ENCODE measurements around the gene TMEM232.
"Not testable (repeated sequence)": the region's sequence is repeated elsewhere in the genome, so short reads cannot be mapped to it uniquely, and the experiment has no call there.

TMEM232 gene

GRCh38 chr5:110726249-110727024, at the start of gene TMEM232:
Gene TMEM232, minus strand, starts transcription at chr5:110726671. Its CDS starts 59,319 bp downstream, at chr5:110667352.
- DNase-seq: peak; percentile 78

GRCh38 chr5:110770286-110770685, 43.8 kb upstream of the TMEM232 start:
- DNase-seq: no peak

- no peak for DNase-seq
Measured at GRCh38 chr5:110769000-110769681, 42.7 kb upstream of the TMEM232 start.

GRCh38 chr5:110768138-110768860, 41.8 kb upstream of the TMEM232 start:
- no peak for DNase-seq

- DNase-seq: no peak
Measured at GRCh38 chr5:110760158-110760557, 33.7 kb upstream of the TMEM232 start.

GRCh38 chr5:110757118-110757729, 30.8 kb upstream of the TMEM232 start:
- DNase-seq: peak; percentile 19

GRCh38 chr5:110754181-110754580, 27.7 kb upstream of the TMEM232 start:
- DNase-seq: no peak

- DNase-seq: no peak
Measured at GRCh38 chr5:110753600-110753999, 27.1 kb upstream of the TMEM232 start.

GRCh38 chr5:110752953-110753352, 26.5 kb upstream of the TMEM232 start:
- no peak for DNase-seq

GRCh38 chr5:110751902-110752762, 25.7 kb upstream of the TMEM232 start:
- peak; percentile 20 for DNase-seq

GRCh38 chr5:110738812-110739651, 12.6 kb upstream of the TMEM232 start, which contains the start of gene SLC25A46:
Gene SLC25A46, plus strand, starts transcription at chr5:110739007. Its CDS starts 113 bp downstream, at chr5:110739120.
- peak; percentile 88 for DNase-seq

- DNase-seq: no peak
Measured at GRCh38 chr5:110738503-110738811, 12.0 kb upstream of the TMEM232 start.

GRCh38 chr5:110736753-110737152, 10.3 kb upstream of the TMEM232 start:
- DNase-seq: no peak

GRCh38 chr5:110735556-110735955, 9.1 kb upstream of the TMEM232 start:
- DNase-seq: no peak

GRCh38 chr5:110734101-110734500, 7.6 kb upstream of the TMEM232 start:
- DNase-seq: no peak

GRCh38 chr5:110731499-110731898, 5.0 kb upstream of the TMEM232 start:
- not testable (repeated sequence) for DNase-seq

GRCh38 chr5:110727025-110727314, 499 bp upstream of the TMEM232 start:
- DNase-seq: no peak

GRCh38 chr5:110718311-110718710, 8.2 kb downstream of the TMEM232 start:
- DNase-seq: no peak

GRCh38 chr5:110716247-110717245, 9.9 kb downstream of the TMEM232 start:
- DNase-seq: no peak

GRCh38 chr5:110707260-110707844, 19.1 kb downstream of the TMEM232 start:
- DNase-seq: no peak

Measured in CD4-positive, alpha-beta T cell treated with Interleukin-17A for 4 hours (primary cell).